ENCODE measurements around the gene NOXO1. TPM values are rescaled to one million over a fixed set of nuclear protein-coding genes. Genes with fewer than 3 reads are reported as not detected.

The NOXO1 gene
- total RNA-seq, 2 experiments from 2014 or later = 0.23 TPM; not detected in 1

- ChIA-PET POLR2A (no interaction called here), CTCF (no interaction called here)
- DNase-seq = no peak
- H3K36me3 Mint-ChIP-seq (ENCODE audit: low read depth) = peaks cover 4% of the 10 kb centered on the region
- H3K9me3 Mint-ChIP-seq = no peaks in the 10 kb centered on the region
- H3K27me3 Mint-ChIP-seq = no peaks in the 10 kb centered on the region
- H3K4me1 Mint-ChIP-seq = peaks cover 2% of the 10 kb centered on the region
- no peak overlapping the region for H3K4me3 Mint-ChIP-seq
- no peak overlapping the region for H3K27ac Mint-ChIP-seq
Measured at GRCh38 chr16:1933097-1933661, 48.1 kb downstream of the NOXO1 start.

- Mint-ChIP-seq H3K9me3 (no peaks in the 10 kb centered on the region), H3K27me3 (no peaks in the 10 kb centered on the region), H3K4me3 (no peak overlapping the region), H3K27ac (no peak overlapping the region), H3K36me3 (ENCODE audit: low read depth) (no peaks in the 10 kb centered on the region), H3K4me1 (peaks cover 5% of the 10 kb centered on the region)
- POLR2A ChIA-PET = no interaction called here
- DNase-seq = no peak
- CTCF ChIA-PET = no interaction called here
Measured at GRCh38 chr16:1932050-1933028, 48.9 kb downstream of the NOXO1 start.

- Mint-ChIP-seq H3K27ac (no peak overlapping the region), H3K36me3 (ENCODE audit: low read depth) (no peaks in the 10 kb centered on the region), H3K4me3 (peak overlapping the region; percentile 17), H3K4me1 (peaks cover 5% of the 10 kb centered on the region), H3K9me3 (no peaks in the 10 kb centered on the region), H3K27me3 (no peaks in the 10 kb centered on the region)
- ChIA-PET POLR2A (no interaction called here), CTCF (interaction anchor here (0.7 to 2.8 kb wide), 2 partner anchors 13 to 371 kb away, joined by 3 to 9 read pairs; partner anchors contain the start of gene MSRB1)
- DNase-seq = no peak
Measured at GRCh38 chr16:1930338-1930720, 50.9 kb downstream of the NOXO1 start.

GRCh38 chr16:1929578-1930337 lies 51.5 kb downstream of the NOXO1 start:
- peak overlapping the region; percentile 58 for H3K4me3 Mint-ChIP-seq

GRCh38 chr16:1929105-1929504 lies 52.2 kb downstream of the NOXO1 start:
- peaks cover 5% of the 10 kb centered on the region for H3K27me3 Mint-ChIP-seq
- peak overlapping the region; percentile 64 for H3K4me3 Mint-ChIP-seq
- ChIA-PET POLR2A (interaction anchor here (0.7 to 1.0 kb wide), 2 partner anchors 13 to 146 kb away, joined by 3 to 4 read pairs; partner anchors contain the start of gene NUBP2), CTCF (interaction anchor here (0.6 to 2.8 kb wide), 13 partner anchors 11 to 1822 kb away, joined by 3 to 9 read pairs (median 3); partner anchors contain the start of genes MSRB1, NUBP2 and SPSB3)
- no peak overlapping the region for H3K27ac Mint-ChIP-seq
- H3K4me1 Mint-ChIP-seq = peaks cover 5% of the 10 kb centered on the region
- no peaks in the 10 kb centered on the region for H3K9me3 Mint-ChIP-seq
- no peak for DNase-seq
- H3K36me3 Mint-ChIP-seq (ENCODE audit: low read depth) = no peaks in the 10 kb centered on the region

More at GRCh38 chr16:1929578-1930337, 51.5 kb downstream of the NOXO1 start:
- no peak overlapping the region for H3K27ac Mint-ChIP-seq
- ChIA-PET POLR2A (interaction anchor here (0.7 to 1.0 kb wide), 2 partner anchors 13 to 147 kb away, joined by 3 to 4 read pairs; partner anchors contain the start of gene NUBP2), CTCF (interaction anchor here (0.6 to 2.8 kb wide), 12 partner anchors 10 to 1823 kb away, joined by 3 to 9 read pairs (median 3); partner anchors contain the start of genes MSRB1, NUBP2 and SPSB3)
- H3K36me3 Mint-ChIP-seq (ENCODE audit: low read depth) = no peaks in the 10 kb centered on the region
- H3K9me3 Mint-ChIP-seq = no peaks in the 10 kb centered on the region
- DNase-seq = peak; percentile 92
- peaks cover 2% of the 10 kb centered on the region for H3K27me3 Mint-ChIP-seq
- peaks cover 5% of the 10 kb centered on the region for H3K4me1 Mint-ChIP-seq

Other genes starting within 250 kb of the NOXO1 start
- gene NME3, start 209.9 kb downstream of the NOXO1 start, total RNA-seq = 10 to 100 TPM; 48.0 to 52.0 TPM
- gene EME2, start 208.7 kb downstream of the NOXO1 start, total RNA-seq = 10 to 100 TPM; 23.5 to 24.7 TPM
- gene MRPS34, start 208.3 kb downstream of the NOXO1 start, total RNA-seq = 10 to 100 TPM; 94.9 to 98.3 TPM
- 10 to 100 TPM; 46.4 to 47.7 TPM for gene SPSB3, start 198.9 kb downstream of the NOXO1 start, total RNA-seq
- 10 to 100 TPM; 40.8 to 43.5 TPM for gene NUBP2, start 198.5 kb downstream of the NOXO1 start, total RNA-seq
- under 1 TPM in 1 of 2 experiments, not detected in 1; 0.23 TPM for gene IGFALS, start 187.8 kb downstream of the NOXO1 start, total RNA-seq
- 10 to 100 TPM; 51.3 to 51.8 TPM for gene HAGH, start 154.6 kb downstream of the NOXO1 start, total RNA-seq
- 1 to 10 TPM; 7.7 to 7.9 TPM for gene FAHD1, start 154.3 kb downstream of the NOXO1 start, total RNA-seq
- under 1 TPM in 1 of 2 experiments, not detected in 1; 0.18 TPM for gene MEIOB, start 109.3 kb downstream of the NOXO1 start, total RNA-seq
- not detected for gene HS3ST6, start 63.1 kb downstream of the NOXO1 start, total RNA-seq
- gene MSRB1, start 38.3 kb downstream of the NOXO1 start, total RNA-seq = 10 to 100 TPM; 17.9 TPM
- gene RPL3L, start 26.8 kb downstream of the NOXO1 start, total RNA-seq = not detected
- gene NDUFB10, start 21.9 kb downstream of the NOXO1 start, total RNA-seq = 100 to 1,000 TPM; 131 to 138 TPM
- 1,000 to 10,000 TPM; 2,364 to 2,405 TPM for gene RPS2, start 16.6 kb downstream of the NOXO1 start, total RNA-seq
- not detected for gene RNF151, start 14.6 kb downstream of the NOXO1 start, total RNA-seq
- 10 to 100 TPM; 27.7 to 28.7 TPM for gene TBL3, start 9.4 kb downstream of the NOXO1 start, total RNA-seq
- 10 to 100 TPM; 29.1 to 32.0 TPM for gene GFER, start 2.7 kb upstream of the NOXO1 start, total RNA-seq
- gene SYNGR3, start 8.5 kb upstream of the NOXO1 start, total RNA-seq = 10 to 100 TPM; 12.3 to 12.6 TPM
- 10 to 100 TPM; 52.1 to 53.6 TPM for gene ZNF598, start 28.4 kb upstream of the NOXO1 start, total RNA-seq
- under 1 TPM; 0.48 to 0.65 TPM for gene NPW, start 38.3 kb upstream of the NOXO1 start, total RNA-seq
- gene NHERF2, start 45.4 kb upstream of the NOXO1 start, total RNA-seq = under 1 TPM; 0.85 to 0.96 TPM
- 10 to 100 TPM; 22.5 to 24.5 TPM for gene NTHL1, start 66.4 kb upstream of the NOXO1 start, total RNA-seq
- 10 to 100 TPM; 88.4 to 90.1 TPM for gene TSC2, start 66.5 kb upstream of the NOXO1 start, total RNA-seq
- gene PKD1, start 154.4 kb upstream of the NOXO1 start, total RNA-seq = 10 to 100 TPM; 60.5 to 69.6 TPM
- gene RAB26, start 167.2 kb upstream of the NOXO1 start, total RNA-seq = 1 to 10 TPM in 1 of 2 experiments, under 1 TPM in 1; 0.83 to 1.1 TPM
- 10 to 100 TPM; 57.3 to 60.3 TPM for gene TRAF7, start 174.3 kb upstream of the NOXO1 start, total RNA-seq
- 1 to 10 TPM in 1 of 2 experiments, under 1 TPM in 1; 0.18 to 1.4 TPM for gene CASKIN1, start 215.1 kb upstream of the NOXO1 start, total RNA-seq
- gene MLST8, start 224.0 kb upstream of the NOXO1 start, total RNA-seq = 10 to 100 TPM; 32.6 to 33.7 TPM
- 10 to 100 TPM; 10.3 to 12.5 TPM for gene BRICD5, start 229.4 kb upstream of the NOXO1 start, total RNA-seq
- 10 to 100 TPM; 17.9 to 19.2 TPM for gene PGP, start 233.4 kb upstream of the NOXO1 start, total RNA-seq
- 10 to 100 TPM; 26.3 to 29.4 TPM for gene E4F1, start 242.1 kb upstream of the NOXO1 start, total RNA-seq